Lower leg skin (tissue), 4 donors: ENCODE results near the gene C3orf70. TPM values are rescaled to one million over a fixed set of nuclear protein-coding genes. Genes with fewer than 3 reads are reported as not detected.

Experiments used
- DNase-seq, 2 donors: peaks; one replicate each; pipeline ENCODE4 v3.0.0-alpha.2; 2019; ENCODE audit warnings: low spot score in 2 of 2
- H3K4me3 ChIP-seq: fragments of 200-600 bp; sonication (generic); 2 replicates; pipeline ENCODE4 v1.5.1; 2017; ENCODE audit warnings: mild to moderate bottlenecking, low read depth; ENCODE audit not compliant: poor library complexity, severe bottlenecking
- CTCF ChIP-seq, 3 donors: fragments of 450-650 bp; IDR thresholded peaks; one replicate each; pipeline ENCODE4 v1.5.1; 2016; ENCODE audit warnings: antibody characterized with exemption in 3 of 3, mild to moderate bottlenecking in 3 of 3, moderate library complexity in 2 of 3
- POLR2A ChIP-seq, 2 donors: fragments of 450-650 bp; IDR thresholded peaks; one replicate each; pipeline ENCODE4 v1.6.1; 2016 to 2017; ENCODE audit warnings: antibody characterized with exemption in 2 of 2, mild to moderate bottlenecking in 1 of 2, moderate library complexity in 1 of 2
- WGBS, 2 donors: methylation state at CpG; one replicate each; pipeline ENCODE4 v1.1.5; 2018; 5-methylcytosine and 5-hydroxymethylcytosine counted together
- intact Hi-C: fragments of 100-400 bp; cut with DNase I; formaldehyde crosslinking; loops from one replicate; pipeline ENCODE4 v1.15.0; 2023; ENCODE audit warnings: low total_unique reads
- total RNA-seq, 4 donors: library from RNA; depleted of rRNA; stranded (reverse); fragments of >200 nt; gene quantifications; one replicate each; pipeline ENCODE4 v1.1.0, GENCODE V29; 2016

The C3orf70 gene
- total RNA-seq, 4 donors from 2014 or later: 0.84 to 5.5 (median 4.3) TPM

- TF ChIP-seq CTCF (IDR thresholded peaks at IDR 0.05): no peak
- TF ChIP-seq POLR2A (IDR thresholded peaks at IDR 0.05): no peak
- WGBS, 2 donors: 58 to 68% methylated on average over 16 of the region's 16 CpGs
- DNase-seq: no peak
- H3K4me3 ChIP-seq: no peak overlapping the region
- intact Hi-C loops: no loop called here
Measured at GRCh38 chr3:185153861-185154629, 1.2 kb upstream of the C3orf70 start.

GRCh38 chr3:185153171-185153771 is 411 bp upstream of the C3orf70 start:
- 0 to 2% methylated on average over 22 to 23 of the region's 53 CpGs for WGBS, 2 donors
- intact Hi-C loops: no loop called here
- DNase-seq: no peak
- TF ChIP-seq POLR2A (IDR thresholded peaks at IDR 0.05) (no peak), CTCF (IDR thresholded peaks at IDR 0.05) (no peak)
- H3K4me3 ChIP-seq: peak overlapping the region; percentile 62

GRCh38 chr3:185151964-185152409 is 873 bp downstream of the C3orf70 start:
- TF ChIP-seq POLR2A (IDR thresholded peaks at IDR 0.05): no peak
- TF ChIP-seq CTCF (IDR thresholded peaks at IDR 0.05): no peak
- intact Hi-C loops: no loop called here
- peak overlapping the region; percentile 62 for H3K4me3 ChIP-seq
- 4 to 5% methylated on average over 9 of the region's 9 CpGs for WGBS, 2 donors
- no peak for DNase-seq

GRCh38 chr3:185151101-185151963 is 1.5 kb downstream of the C3orf70 start:
- 51 to 52% methylated on average over 8 of the region's 8 CpGs for WGBS, 2 donors
- H3K4me3 ChIP-seq: no peak overlapping the region
- TF ChIP-seq CTCF (IDR thresholded peaks at IDR 0.05): no peak
- no peak for TF ChIP-seq POLR2A (IDR thresholded peaks at IDR 0.05)
- DNase-seq: no peak
- intact Hi-C loops: no loop called here

GRCh38 chr3:185150561-185150960 is 2.3 kb downstream of the C3orf70 start:
- intact Hi-C loops: no loop called here
- DNase-seq: no peak
- no peak overlapping the region for H3K4me3 ChIP-seq
- WGBS, 2 donors: 65 to 80% methylated on average over 1 of the region's 1 CpG
- TF ChIP-seq CTCF (IDR thresholded peaks at IDR 0.05): no peak
- no peak for TF ChIP-seq POLR2A (IDR thresholded peaks at IDR 0.05)
